DOHH2 (cell line): ENCODE results near the gene ZC3H12C.

Experiments
- H3F3A ChIP-seq: fragments of 200-600 bp; sonication (generic), shearing (Covaris generic); 2 replicates; pipeline ENCODE4 v1.6.0; 2016; ENCODE audit warnings: antibody characterized with exemption, mild to moderate bottlenecking; ENCODE audit not compliant: control insufficient read depth, insufficient read depth
- H3K27ac ChIP-seq: fragments of 200-600 bp; sonication (generic); 2 replicates; pipeline ENCODE4 v1.5.1; 2014; ENCODE audit warnings: low read depth, mild to moderate bottlenecking, low read length, moderate library complexity
- H3K27me3 ChIP-seq: fragments of 200-600 bp; sonication (generic); 2 replicates; pipeline ENCODE4 v1.6.1; 2014; ENCODE audit warnings: mild to moderate bottlenecking, low read length, mixed read lengths; ENCODE audit not compliant: control insufficient read depth
- H3K36me3 ChIP-seq: fragments of 200-600 bp; sonication (generic); 2 replicates; pipeline ENCODE4 v1.6.1; 2014; ENCODE audit warnings: mild to moderate bottlenecking, low read length, moderate library complexity, mixed read lengths; ENCODE audit not compliant: control insufficient read depth
- H3K4me1 ChIP-seq: fragments of 200-600 bp; sonication (generic); 2 replicates; pipeline ENCODE4 v1.6.1; 2014; ENCODE audit warnings: mild to moderate bottlenecking, low read length, mixed read lengths; ENCODE audit not compliant: control insufficient read depth
- H3K4me2 ChIP-seq: fragments of 200-600 bp; sonication (generic); 2 replicates; pipeline ENCODE4 v1.6.0; 2014; ENCODE audit warnings: mild to moderate bottlenecking, low read length, moderate library complexity
- H3K4me3 ChIP-seq: fragments of 200-600 bp; sonication (generic); 2 replicates; pipeline ENCODE4 v1.5.1; 2014; ENCODE audit warnings: mild to moderate bottlenecking, low read length, mixed read lengths
- H3K79me2 ChIP-seq: fragments of 200-600 bp; sonication (generic); 2 replicates; pipeline ENCODE4 v1.6.1; 2014; ENCODE audit warnings: mild to moderate bottlenecking, low read length, mixed read lengths; ENCODE audit not compliant: control insufficient read depth
- H3K9me2 ChIP-seq: fragments of 200-600 bp; sonication (generic); replicated peaks from 2 replicates; pipeline ENCODE4 v1.6.1; 2014; ENCODE audit warnings: mild to moderate bottlenecking, low read length, mixed read lengths; ENCODE audit not compliant: control insufficient read depth
- H3K9me3 ChIP-seq: fragments of 200-600 bp; sonication (generic); 2 replicates; pipeline ENCODE4 v1.6.1; 2014; ENCODE audit warnings: antibody characterized with exemption, low read length, mixed read lengths; ENCODE audit not compliant: control insufficient read depth, insufficient read depth
- H4K20me1 ChIP-seq: fragments of 200-600 bp; sonication (generic); 2 replicates; pipeline ENCODE4 v1.6.0; 2014; ENCODE audit warnings: low read depth, mild to moderate bottlenecking, antibody characterized with exemption, low read length, moderate library complexity; ENCODE audit not compliant: control insufficient read depth, insufficient read depth
- CTCF ChIP-seq: fragments of 200-600 bp; sonication (generic); IDR thresholded peaks from one replicate; pipeline ENCODE4 v1.5.1; 2014; ENCODE audit warnings: antibody characterized with exemption, mild to moderate bottlenecking, low read depth, low read length; ENCODE audit not compliant: poor library complexity, severe bottlenecking
- EZH2phosphoT487 ChIP-seq: fragments of 200-600 bp; sonication (generic); IDR thresholded peaks from 2 replicates; pipeline ENCODE4 v1.6.1; 2017; ENCODE audit warnings: borderline replicate concordance, mild to moderate bottlenecking, antibody characterized with exemption, low read length, moderate library complexity, mixed read lengths

The ZC3H12C gene

GRCh38 chr11:110098645-110099044 is 5.5 kb downstream of the ZC3H12C start:
- no peak overlapping the region for H3K4me2 ChIP-seq
- no peaks in the 10 kb centered on the region for H3K79me2 ChIP-seq
- H3F3A ChIP-seq, result no peaks in the 10 kb centered on the region
- H3K27me3 ChIP-seq, result peaks cover 15% of the 10 kb centered on the region
- H3K9me3 ChIP-seq, result no peaks in the 10 kb centered on the region
- no peak for TF ChIP-seq EZH2phosphoT487
- TF ChIP-seq CTCF, result no peak
- no peak overlapping the region for H3K27ac ChIP-seq
- no peaks in the 10 kb centered on the region for H4K20me1 ChIP-seq
- H3K9me2 ChIP-seq, result no peaks in the 10 kb centered on the region
- no peaks in the 10 kb centered on the region for H3K4me1 ChIP-seq
- H3K4me3 ChIP-seq, result no peak overlapping the region
- H3K36me3 ChIP-seq, result no peaks in the 10 kb centered on the region

DNA sequence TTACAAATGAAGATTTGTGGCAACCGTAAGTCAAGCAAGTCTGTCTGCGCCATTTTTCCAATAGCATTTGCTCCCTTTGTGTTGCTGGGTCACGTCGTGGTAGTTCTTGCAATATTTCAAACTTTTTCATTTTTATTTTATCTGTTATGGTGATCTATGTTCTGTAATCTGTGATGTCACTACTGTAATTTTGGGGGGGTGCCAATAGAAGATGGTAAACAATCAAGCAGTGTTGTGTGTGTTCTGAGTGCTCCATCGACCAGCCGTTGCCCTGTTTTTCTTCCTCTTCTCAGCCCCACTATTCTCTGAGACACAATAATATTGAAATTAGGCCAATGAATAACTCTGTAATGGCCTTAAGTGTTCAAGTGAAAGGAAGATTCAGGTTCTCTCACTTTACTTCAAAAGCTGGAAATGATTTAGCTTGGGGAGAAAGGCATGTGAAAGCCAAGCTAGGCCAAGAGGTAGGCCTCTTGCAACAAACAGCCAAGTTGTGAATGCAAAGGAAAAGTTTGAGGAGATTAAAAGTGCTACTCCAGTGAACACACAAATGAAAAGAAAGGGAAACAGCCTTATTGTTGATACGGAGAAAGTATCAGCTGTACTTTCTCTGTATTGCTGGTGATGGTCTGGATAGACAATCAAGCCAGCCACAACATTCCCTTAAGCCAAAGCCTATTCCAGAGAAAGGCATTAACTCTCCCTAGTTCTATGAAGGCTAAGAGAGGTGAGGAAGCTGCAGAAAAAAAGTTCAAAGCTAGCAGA is 7.5 kb downstream of the ZC3H12C start:
- no peaks in the 10 kb centered on the region for H3K9me3 ChIP-seq
- no peak for TF ChIP-seq CTCF
- no peak for TF ChIP-seq EZH2phosphoT487
- H3K27ac ChIP-seq, result no peak overlapping the region
- H3K9me2 ChIP-seq, result no peaks in the 10 kb centered on the region
- no peaks in the 10 kb centered on the region for H3K36me3 ChIP-seq
- peaks cover 3% of the 10 kb centered on the region for H3K27me3 ChIP-seq
- no peaks in the 10 kb centered on the region for H3F3A ChIP-seq
- no peaks in the 10 kb centered on the region for H3K79me2 ChIP-seq
- no peaks in the 10 kb centered on the region for H4K20me1 ChIP-seq
- no peak overlapping the region for H3K4me2 ChIP-seq
- no peak overlapping the region for H3K4me3 ChIP-seq
- H3K4me1 ChIP-seq, result no peaks in the 10 kb centered on the region

DNA sequence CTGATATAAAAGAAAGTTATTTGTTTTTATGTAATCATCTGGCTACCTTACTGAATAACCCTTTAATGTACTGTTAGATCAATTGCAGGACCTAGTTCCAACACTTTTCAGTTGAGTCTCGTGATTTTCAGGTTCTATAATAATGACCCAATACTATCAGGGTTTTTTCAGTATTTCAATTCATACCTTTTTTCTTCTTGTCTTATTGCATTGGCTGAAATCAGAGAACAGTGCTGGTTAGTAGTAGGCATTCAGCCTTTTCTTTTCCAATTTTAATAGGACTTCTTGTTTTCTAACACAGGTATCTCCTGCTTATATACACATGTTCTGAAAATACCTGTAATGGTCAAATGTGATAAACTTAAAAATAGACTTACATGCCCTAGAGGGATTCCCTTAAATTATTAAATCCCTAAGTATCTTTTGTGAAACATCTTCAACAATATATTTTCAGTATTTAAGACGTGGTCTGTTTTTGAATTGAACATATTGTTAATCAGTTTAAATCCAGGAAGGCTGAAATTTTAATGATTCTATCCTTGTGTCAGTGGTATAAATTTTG is 13.6 kb downstream of the ZC3H12C start:
- no peaks in the 10 kb centered on the region for H4K20me1 ChIP-seq
- H3K9me3 ChIP-seq, result no peaks in the 10 kb centered on the region
- no peaks in the 10 kb centered on the region for H3K27me3 ChIP-seq
- H3K79me2 ChIP-seq, result no peaks in the 10 kb centered on the region
- no peak overlapping the region for H3K27ac ChIP-seq
- no peaks in the 10 kb centered on the region for H3K4me1 ChIP-seq
- no peak overlapping the region for H3K4me3 ChIP-seq
- H3K9me2 ChIP-seq, result no peaks in the 10 kb centered on the region
- no peaks in the 10 kb centered on the region for H3K36me3 ChIP-seq
- no peak overlapping the region for H3K4me2 ChIP-seq
- TF ChIP-seq EZH2phosphoT487 (no peak), CTCF (no peak)
- H3F3A ChIP-seq, result no peaks in the 10 kb centered on the region
